Measurements from ENCODE around the gene SKOR1. TPM values are rescaled to one million over a fixed set of nuclear protein-coding genes. Genes with fewer than 3 reads are reported as not detected.

Gene SKOR1
- total RNA-seq, 2 experiments from 2014 or later: 1.0 to 1.5 TPM

- Histone ChIP-seq H3K4me1 (ENCODE audit: insufficient read depth, low read length, poor library complexity, severe bottlenecking) (peaks cover 10% of the 10 kb centered on the region), H3K9me2 (ENCODE audit: insufficient read depth, low read length) (no peaks in the 10 kb centered on the region), H3K36me3 (ENCODE audit: insufficient read depth, low read length) (no peaks in the 10 kb centered on the region), H3K4me3 (ENCODE audit: low read depth, low read length, poor library complexity, severe bottlenecking) (peak overlapping the region; percentile 66), H3K9me3 (ENCODE audit: low read length) (no peaks in the 10 kb centered on the region), H2AFZ (ENCODE audit: low read length) (no peak overlapping the region; the same call in 1 of the 2 replicates), H3K4me2 (ENCODE audit: low read length) (peak overlapping the region; percentile 84), H4K20me1 (ENCODE audit: insufficient read depth, low read length) (no peaks in the 10 kb centered on the region), H3K27ac (ENCODE audit: low read depth, low read length, poor library complexity, severe bottlenecking) (no peak overlapping the region), H3K79me2 (ENCODE audit: insufficient read depth, low read depth, low read length) (no peaks in the 10 kb centered on the region)
- TF ChIP-seq CTCF (conservative IDR thresholded peaks at IDR 0.05; ENCODE audit: low read length) (no peak), EZH2phosphoT487 (IDR thresholded peaks at IDR 0.05; ENCODE audit: borderline replicate concordance, low read depth, low read length) (no peak; the same call in 1 of the 2 replicates)
- no TSS peak for BruUV-seq (replicated peaks)
- ChIA-PET POLR2A (interaction anchor here (1.0 to 1.5 kb wide), 3 partner anchors 14 to 40 kb away, joined by 3 read pairs; no protein-coding TSS in a partner anchor), CTCF (ENCODE audit: unreplicated experiment) (no interaction called here)
- no peak for DNase-seq (ENCODE audit: low spot score)
- intact Hi-C loops (cut with micrococcal nuclease; ENCODE audit: unreplicated experiment): no loop called here
Measured at GRCh38 chr15:67824197-67824968, 926 bp upstream of the SKOR1 start.

DNA sequence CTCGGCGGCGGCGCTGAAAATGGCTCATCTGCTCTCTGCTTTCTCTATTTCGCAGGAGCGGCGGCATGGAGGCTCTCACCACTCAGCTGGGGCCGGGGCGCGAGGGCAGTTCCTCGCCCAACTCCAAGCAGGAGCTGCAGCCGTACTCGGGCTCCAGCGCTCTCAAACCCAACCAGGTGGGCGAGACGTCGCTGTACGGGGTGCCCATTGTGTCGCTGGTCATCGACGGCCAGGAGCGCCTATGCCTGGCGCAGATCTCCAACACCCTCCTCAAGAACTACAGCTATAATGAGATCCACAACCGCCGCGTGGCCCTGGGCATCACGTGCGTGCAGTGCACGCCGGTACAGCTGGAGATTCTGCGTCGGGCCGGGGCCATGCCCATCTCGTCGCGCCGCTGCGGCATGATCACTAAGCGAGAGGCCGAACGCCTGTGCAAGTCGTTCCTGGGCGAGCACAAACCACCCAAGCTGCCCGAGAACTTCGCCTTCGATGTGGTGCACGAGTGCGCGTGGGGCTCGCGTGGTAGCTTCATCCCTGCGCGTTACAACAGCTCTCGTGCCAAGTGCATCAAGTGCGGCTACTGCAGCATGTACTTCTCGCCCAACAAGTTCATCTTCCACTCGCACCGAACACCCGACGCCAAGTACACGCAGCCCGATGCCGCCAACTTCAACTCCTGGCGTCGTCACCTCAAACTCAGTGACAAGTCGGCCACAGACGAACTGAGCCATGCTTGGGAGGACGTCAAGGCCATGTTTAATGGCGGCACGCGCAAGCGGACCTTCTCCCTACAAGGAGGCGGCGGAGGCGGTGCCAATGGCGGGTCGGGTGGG lies 790 bp downstream of the SKOR1 start:
- ChIA-PET POLR2A (interaction anchor here (1.4 kb wide), 1 partner anchor 42 kb away, joined by 3 read pairs; no protein-coding TSS in a partner anchor), CTCF (ENCODE audit: unreplicated experiment) (no interaction called here)
- no peaks in the 10 kb centered on the region for H3K36me3 ChIP-seq (ENCODE audit: insufficient read depth, low read length)
- no peak for DNase-seq (ENCODE audit: low spot score)
- TF ChIP-seq CTCF (conservative IDR thresholded peaks at IDR 0.05; ENCODE audit: low read length) (no peak), EZH2phosphoT487 (IDR thresholded peaks at IDR 0.05; ENCODE audit: borderline replicate concordance, low read depth, low read length) (no peak)
- peaks cover 10% of the 10 kb centered on the region for H3K4me1 ChIP-seq (ENCODE audit: insufficient read depth, low read length, poor library complexity, severe bottlenecking)
- BruUV-seq (replicated peaks): no TSS peak
- no peak overlapping the region for H3K4me2 ChIP-seq (ENCODE audit: low read length)
- no peak overlapping the region for H3K4me3 ChIP-seq (ENCODE audit: low read depth, low read length, poor library complexity, severe bottlenecking)
- H4K20me1 ChIP-seq (ENCODE audit: insufficient read depth, low read length): no peaks in the 10 kb centered on the region
- H3K9me3 ChIP-seq (ENCODE audit: low read length): no peaks in the 10 kb centered on the region
- H3K79me2 ChIP-seq (ENCODE audit: insufficient read depth, low read depth, low read length): no peaks in the 10 kb centered on the region
- intact Hi-C loops (cut with micrococcal nuclease; ENCODE audit: unreplicated experiment): no loop called here
- H3K27ac ChIP-seq (ENCODE audit: low read depth, low read length, poor library complexity, severe bottlenecking): no peak overlapping the region
- H3K9me2 ChIP-seq (ENCODE audit: insufficient read depth, low read length): no peaks in the 10 kb centered on the region
- no peak overlapping the region for H2AFZ ChIP-seq (ENCODE audit: low read length)

All from OCI-LY7 (cell line).